GM13977 (cell line): Measurements from ENCODE around the gene GEMIN4.

Experiments used
- DNase-seq: peaks from one replicate; pipeline ENCODE4 v3.0.0; 2012; ENCODE audit warnings: low spot score
- CTCF ChIP-seq: IDR thresholded peaks from 2 replicates; pipeline ENCODE4 v1.5.1; 2012; ENCODE audit warnings: mild to moderate bottlenecking, control low read depth; ENCODE audit not compliant: insufficient read depth; ENCODE audit errors: extremely low read depth, missing control alignments
- in situ Hi-C: fragments of 300-500 bp; cut with MboI; formaldehyde crosslinking; loops from one replicate; pipeline ENCODE4 v1.12.0; 2022; ENCODE audit warnings: low sequenced_read_pairs, low pct_unique_long_range_greater_than_20kb, mixed read lengths, inconsistent platforms; ENCODE audit not compliant: unreplicated experiment

GEMIN4 gene

DNA sequence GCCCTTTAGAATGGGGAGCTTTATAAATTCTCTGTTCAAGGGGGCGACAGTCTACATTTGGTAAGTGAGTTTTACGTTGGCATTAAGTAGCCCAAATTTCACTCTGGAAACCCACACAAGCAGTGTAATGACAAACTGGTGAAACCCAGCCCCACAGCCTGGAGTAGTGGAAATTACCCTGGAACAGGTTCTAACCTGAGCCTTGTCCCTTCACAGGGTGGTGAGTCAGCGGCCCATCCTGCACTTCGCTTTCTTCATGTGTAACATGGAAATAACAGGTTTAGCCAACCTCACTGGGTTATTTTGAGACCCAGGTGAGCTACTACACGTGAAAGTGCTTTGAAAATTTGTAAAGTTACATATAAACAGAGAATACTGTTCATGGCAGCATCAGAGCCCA lies 23.2 kb downstream of the GEMIN4 start:
- in situ Hi-C loops: no loop called here
- no peak for DNase-seq
- TF ChIP-seq CTCF: no peak

DNA sequence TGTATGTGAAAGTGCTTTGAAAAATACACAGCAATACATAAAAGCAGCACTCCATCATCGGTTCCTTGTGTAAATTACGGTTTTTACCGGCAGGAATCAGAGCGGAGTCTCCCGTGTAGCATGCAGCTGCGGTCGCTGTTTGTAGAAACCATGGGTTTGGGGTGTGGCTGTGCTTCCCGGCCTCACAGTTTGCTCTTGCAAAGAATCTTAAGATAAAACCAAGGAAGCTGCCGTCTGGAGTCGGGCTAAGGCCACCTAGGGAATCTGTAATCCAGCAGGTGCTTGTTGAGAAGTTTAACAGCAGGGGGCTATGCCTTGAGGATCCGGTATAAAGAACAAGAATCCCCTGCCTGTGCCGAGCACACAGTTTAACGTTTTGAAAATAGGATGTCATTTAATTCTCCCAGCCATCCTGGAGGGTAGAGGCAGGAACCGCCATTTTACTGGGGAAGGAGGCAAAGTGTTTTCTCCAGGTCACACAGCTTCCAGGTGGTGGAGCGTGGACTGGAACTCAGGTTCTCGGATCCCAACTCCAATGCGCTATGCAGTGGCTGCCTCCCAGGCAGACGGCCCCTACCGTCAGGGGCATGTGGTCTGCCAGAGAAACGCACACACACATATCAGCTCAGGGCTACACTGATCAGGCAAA lies 25.7 kb downstream of the GEMIN4 start:
- in situ Hi-C loops: no loop called here
- DNase-seq: no peak
- TF ChIP-seq CTCF: no peak

DNA sequence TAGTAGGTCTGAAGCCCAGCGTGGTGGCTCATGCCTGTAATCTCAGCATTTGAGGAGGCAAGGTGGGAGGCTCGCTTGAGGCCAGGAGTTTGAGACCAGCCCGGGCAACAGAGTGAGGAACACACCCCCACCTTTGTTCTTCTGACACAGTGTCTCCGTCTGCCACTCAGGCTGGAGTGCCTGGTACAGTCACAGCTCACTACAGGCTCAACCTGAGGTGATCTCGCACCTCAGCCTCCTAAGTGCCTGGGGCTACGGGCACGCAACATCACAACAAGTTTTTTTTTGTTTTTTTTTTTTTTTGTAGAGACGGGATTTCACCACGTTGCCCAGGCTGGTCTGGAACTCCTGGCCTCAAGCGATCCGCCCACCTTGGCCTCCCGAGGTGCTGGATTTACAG lies 26.3 kb downstream of the GEMIN4 start:
- no peak for DNase-seq
- in situ Hi-C loops: no loop called here
- no peak for TF ChIP-seq CTCF

GRCh38 chr17:725084-725483 lies 27.0 kb downstream of the GEMIN4 start:
- in situ Hi-C loops: no loop called here
- DNase-seq: no peak
- no peak for TF ChIP-seq CTCF

- in situ Hi-C loops: no loop called here
- DNase-seq: no peak
Observed at GRCh38 chr17:721540-721937, 30.5 kb downstream of the GEMIN4 start.

DNA sequence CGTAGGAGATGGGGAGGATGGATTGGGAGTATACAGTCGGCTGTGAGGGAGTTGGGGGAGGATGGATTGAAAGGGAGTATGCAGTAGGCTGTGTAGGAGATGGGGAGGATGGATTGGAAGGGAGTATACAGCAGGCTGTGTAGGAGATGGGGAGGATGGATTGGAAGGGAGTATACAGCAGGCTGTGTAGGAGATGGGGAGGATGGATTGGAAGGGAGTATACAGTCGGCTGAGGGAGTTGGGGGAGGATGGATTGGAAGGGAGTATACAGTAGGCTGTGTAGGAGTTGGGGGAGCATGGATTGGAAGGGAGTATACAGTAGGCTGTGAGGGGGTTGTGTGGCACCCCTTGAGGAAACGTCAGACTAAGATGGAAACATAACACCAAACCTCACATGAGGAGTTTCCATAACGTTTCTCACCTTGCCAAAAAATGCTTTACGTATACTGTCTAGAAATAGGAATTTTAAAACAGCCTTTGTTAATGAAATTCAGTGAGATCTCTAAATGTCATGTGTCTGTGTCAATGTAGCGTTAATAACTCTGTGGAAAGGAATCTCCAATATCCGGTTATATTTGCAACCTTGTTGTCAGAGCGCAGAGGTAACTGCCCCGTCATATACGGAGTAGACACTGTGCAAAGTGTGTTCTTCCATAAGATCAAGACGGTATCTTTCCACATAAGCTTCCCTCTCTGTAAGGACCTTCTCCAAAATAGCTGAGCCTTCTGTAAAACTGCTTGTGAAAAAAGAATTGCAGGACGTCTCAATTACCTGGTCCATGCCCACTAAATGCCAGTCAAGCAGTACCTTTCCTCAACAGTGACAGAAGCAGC lies 31.1 kb downstream of the GEMIN4 start:
- no peak for TF ChIP-seq CTCF
- DNase-seq: no peak
- in situ Hi-C loops: no loop called here

More at GRCh38 chr17:721540-721937, 30.5 kb downstream of the GEMIN4 start:
- TF ChIP-seq CTCF: no peak
